T-helper 1 cell treated with Interleukin-12 subunit alpha and Interleukin-12 subunit beta and Interleukin-4 antibody, amounts not matched to agents 30 μg/mL and 1 μg/mL, for 36 hours (primary cell): ENCODE results near the gene ARHGEF19.
"Not testable (repeated sequence)": the region's sequence is repeated elsewhere in the genome, so short reads cannot be mapped to it uniquely, and the experiment has no call there.

ENCODE experiments used
- H3K27ac Mint-ChIP-seq: one replicate; pipeline ENCODE4 v1.8.0; 2021; ENCODE audit warnings: mild to moderate bottlenecking, mixed read lengths
- H3K27me3 Mint-ChIP-seq: one replicate; pipeline ENCODE4 v1.8.0; 2021; ENCODE audit warnings: low read depth, mixed read lengths
- H3K36me3 Mint-ChIP-seq: one replicate; pipeline ENCODE4 v1.8.0; 2021; ENCODE audit warnings: low read depth, mixed read lengths
- H3K4me1 Mint-ChIP-seq: one replicate; pipeline ENCODE4 v1.8.0; 2021; ENCODE audit warnings: low read depth, mixed read lengths
- H3K4me3 Mint-ChIP-seq: one replicate; pipeline ENCODE4 v1.8.0; 2021; ENCODE audit warnings: mild to moderate bottlenecking, moderate library complexity, mixed read lengths
- H3K9me3 Mint-ChIP-seq: one replicate; pipeline ENCODE4 v1.8.0; 2021; ENCODE audit warnings: mixed read lengths

ARHGEF19 gene

DNA sequence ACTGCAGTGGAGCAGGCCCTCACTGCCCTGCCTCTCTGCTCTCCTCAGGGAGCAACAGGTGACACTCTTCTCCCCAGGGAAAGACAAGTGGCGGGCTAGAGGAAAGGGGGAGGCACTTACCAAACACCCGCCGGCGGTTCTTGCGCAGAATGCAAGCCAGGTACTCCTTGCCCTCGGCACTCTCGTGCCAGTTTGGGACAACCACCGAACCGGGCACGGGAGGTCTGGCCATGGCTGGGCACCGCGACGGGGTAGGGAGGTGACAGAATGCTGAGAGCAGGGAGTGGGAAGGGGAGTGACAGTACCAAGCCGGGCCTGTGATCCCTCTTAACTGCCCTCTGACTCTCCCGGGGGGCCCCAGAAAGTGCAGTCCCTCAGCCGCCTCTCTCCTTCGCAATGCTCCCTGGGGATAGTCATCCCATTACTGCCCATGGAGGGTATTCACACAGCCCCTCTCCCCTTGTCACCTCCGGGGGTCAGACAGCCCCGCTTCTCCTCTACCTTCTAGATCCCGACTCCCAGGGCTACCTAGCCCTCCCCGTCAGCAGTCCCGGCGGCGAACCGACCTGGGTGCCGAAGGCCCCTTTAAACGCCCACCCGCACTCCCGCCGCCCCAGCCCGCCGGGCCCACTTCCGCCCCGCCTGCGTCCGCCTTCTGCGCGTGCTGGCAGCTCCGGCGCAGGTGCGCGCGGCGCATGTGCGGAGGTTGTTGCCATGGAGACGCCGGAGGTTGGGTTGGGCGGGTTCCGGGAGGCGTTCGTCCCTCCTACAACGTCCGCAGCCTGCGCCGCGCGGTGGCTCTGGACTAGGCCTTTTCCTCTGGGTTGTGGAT lies 24.3 kb upstream of the ARHGEF19 start, which contains the start of gene CPLANE2:
TSS of gene CPLANE2 (minus strand) at position 673 of the 832 bp plus-strand sequence. CDS start at position 232, 441 bp downstream.
- H3K36me3 Mint-ChIP-seq: peaks cover 1% of the 10 kb centered on the region
- no peaks in the 10 kb centered on the region for H3K27me3 Mint-ChIP-seq
- no peaks in the 10 kb centered on the region for H3K9me3 Mint-ChIP-seq
- H3K27ac Mint-ChIP-seq: peak within 1 kb of the TSS; percentile 90
- peaks cover 29% of the 10 kb centered on the region for H3K4me1 Mint-ChIP-seq
- H3K4me3 Mint-ChIP-seq: peak within 1 kb of the TSS; percentile 87

GRCh38 chr1:16235944-16236510 lies 23.6 kb upstream of the ARHGEF19 start:
- no peaks in the 10 kb centered on the region for H3K9me3 Mint-ChIP-seq
- peak overlapping the region; percentile 90 for H3K27ac Mint-ChIP-seq
- no peaks in the 10 kb centered on the region for H3K27me3 Mint-ChIP-seq
- H3K36me3 Mint-ChIP-seq: peaks cover 1% of the 10 kb centered on the region
- H3K4me3 Mint-ChIP-seq: peak overlapping the region; percentile 87
- H3K4me1 Mint-ChIP-seq: peaks cover 29% of the 10 kb centered on the region

DNA sequence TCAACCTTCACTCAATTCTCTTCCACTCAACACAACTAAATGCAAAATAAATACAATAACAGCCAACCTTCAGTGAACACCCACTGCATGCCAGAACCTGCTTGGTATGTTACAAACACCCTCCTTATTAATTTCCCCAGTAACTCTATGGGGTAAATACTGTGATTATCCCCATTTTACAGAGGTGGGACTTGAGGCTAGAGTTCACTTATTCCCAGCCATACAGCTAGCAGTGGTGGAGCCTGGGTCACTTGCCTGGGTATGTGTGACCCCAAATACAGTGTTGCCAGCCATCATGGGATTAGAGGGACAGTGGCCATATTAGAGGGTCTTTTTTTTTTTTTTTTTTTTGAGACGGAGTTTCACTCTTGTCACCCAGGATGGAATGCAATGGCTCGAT lies 22.9 kb upstream of the ARHGEF19 start:
- Mint-ChIP-seq H3K9me3 (no peaks in the 10 kb centered on the region), H3K27me3 (no peaks in the 10 kb centered on the region), H3K4me3 (no peak overlapping the region), H3K27ac (no peak overlapping the region), H3K4me1 (peaks cover 29% of the 10 kb centered on the region), H3K36me3 (peaks cover 1% of the 10 kb centered on the region)

DNA sequence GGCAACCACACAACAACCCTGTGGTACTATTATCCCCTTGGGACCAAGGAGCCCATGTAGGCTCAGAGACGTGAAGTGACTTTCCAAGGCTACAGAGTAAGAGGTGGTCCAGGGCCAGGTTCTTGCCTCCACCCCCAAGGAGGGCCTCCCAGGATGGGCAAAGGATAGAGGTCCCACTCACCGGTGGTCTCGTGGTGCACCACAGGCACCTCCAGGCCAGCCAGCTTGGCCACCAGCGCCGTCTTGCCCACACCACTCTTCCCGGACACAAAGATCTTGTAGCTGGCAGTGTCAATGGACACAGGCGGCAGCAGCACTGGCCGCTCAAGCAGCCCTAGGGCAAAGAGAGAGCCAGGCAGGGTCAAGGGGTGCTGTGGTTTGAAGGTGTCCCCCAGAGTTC lies 21.0 kb upstream of the ARHGEF19 start:
- Mint-ChIP-seq H3K4me1 (peaks cover 22% of the 10 kb centered on the region), H3K27me3 (peaks cover 13% of the 10 kb centered on the region), H3K4me3 (no peak overlapping the region), H3K27ac (no peak overlapping the region), H3K9me3 (no peaks in the 10 kb centered on the region), H3K36me3 (peaks cover 1% of the 10 kb centered on the region)

DNA sequence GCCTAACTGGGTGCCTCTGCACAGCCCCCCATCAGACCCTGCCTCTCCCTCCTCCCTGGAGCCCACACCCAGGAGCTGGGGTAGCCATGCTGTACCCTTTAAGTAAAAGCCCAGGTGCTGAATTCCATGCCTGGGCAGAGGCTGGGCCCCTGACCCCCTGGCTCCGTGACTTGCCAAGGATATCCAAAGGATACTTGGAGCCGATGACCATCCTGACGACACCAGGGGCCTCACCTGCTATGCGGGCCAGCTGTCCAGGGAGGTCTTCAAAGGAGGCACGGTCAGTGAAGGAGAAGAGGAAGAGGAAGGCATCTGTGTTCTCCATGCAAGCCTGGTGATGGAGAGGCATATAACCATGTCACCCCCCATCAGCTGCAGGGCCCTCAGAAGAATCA lies 19.9 kb upstream of the ARHGEF19 start:
- no peaks in the 10 kb centered on the region for H3K9me3 Mint-ChIP-seq
- no peak overlapping the region for H3K4me3 Mint-ChIP-seq
- peaks cover 13% of the 10 kb centered on the region for H3K4me1 Mint-ChIP-seq
- H3K27me3 Mint-ChIP-seq: peaks cover 24% of the 10 kb centered on the region
- no peak overlapping the region for H3K27ac Mint-ChIP-seq
- H3K36me3 Mint-ChIP-seq: peaks cover 1% of the 10 kb centered on the region

DNA sequence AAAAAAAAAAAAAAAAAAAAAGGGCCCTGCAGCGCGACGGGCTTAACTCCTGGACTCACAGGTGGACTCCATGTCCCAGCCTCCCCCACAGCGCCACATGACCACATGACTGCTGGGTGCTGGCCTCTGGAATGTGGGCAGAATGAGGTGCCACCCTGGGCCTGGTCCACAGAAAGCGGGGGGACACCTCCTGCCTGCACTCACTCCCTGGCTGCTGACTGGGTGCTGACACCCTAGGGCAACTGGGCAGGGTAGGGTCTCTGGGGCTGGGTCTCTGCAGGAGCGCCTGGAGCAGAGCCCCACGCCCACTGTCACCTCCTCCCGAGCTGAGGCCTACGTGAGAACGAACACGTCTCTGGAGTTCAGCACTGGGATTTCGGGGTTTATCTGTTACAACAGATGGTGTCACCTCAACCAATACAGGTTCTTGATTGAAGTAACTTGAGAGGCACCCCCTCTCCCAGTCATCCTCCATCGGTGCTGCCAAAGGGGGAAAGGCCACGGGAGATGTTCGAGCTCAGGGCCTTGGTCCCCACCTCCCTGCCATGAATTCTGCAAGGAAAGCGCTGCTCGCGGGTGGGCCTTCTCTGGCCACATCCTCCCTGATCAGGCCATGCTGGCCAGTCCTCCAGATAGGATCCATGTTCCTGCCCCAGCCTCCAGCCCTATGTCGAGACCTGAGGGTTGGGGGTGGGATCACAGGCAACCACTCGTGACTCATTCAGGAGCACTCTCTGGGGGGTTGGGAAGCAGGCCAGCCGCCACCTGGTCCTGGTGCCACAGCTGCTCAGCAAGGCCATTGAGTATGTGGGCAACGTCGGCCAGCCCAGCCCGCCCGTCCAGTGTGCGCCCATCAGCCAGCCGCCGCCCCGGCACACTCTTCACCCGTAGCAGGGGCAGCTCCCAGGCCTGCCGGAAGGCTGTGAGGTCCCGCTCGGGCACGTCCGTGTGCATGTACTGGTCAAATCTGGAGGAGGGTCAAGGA lies 19.2 kb upstream of the ARHGEF19 start:
- H3K27ac Mint-ChIP-seq: no peak overlapping the region
- peaks cover 10% of the 10 kb centered on the region for H3K4me1 Mint-ChIP-seq
- H3K4me3 Mint-ChIP-seq: no peak overlapping the region
- no peaks in the 10 kb centered on the region for H3K9me3 Mint-ChIP-seq
- peaks cover 1% of the 10 kb centered on the region for H3K36me3 Mint-ChIP-seq
- peaks cover 27% of the 10 kb centered on the region for H3K27me3 Mint-ChIP-seq

DNA sequence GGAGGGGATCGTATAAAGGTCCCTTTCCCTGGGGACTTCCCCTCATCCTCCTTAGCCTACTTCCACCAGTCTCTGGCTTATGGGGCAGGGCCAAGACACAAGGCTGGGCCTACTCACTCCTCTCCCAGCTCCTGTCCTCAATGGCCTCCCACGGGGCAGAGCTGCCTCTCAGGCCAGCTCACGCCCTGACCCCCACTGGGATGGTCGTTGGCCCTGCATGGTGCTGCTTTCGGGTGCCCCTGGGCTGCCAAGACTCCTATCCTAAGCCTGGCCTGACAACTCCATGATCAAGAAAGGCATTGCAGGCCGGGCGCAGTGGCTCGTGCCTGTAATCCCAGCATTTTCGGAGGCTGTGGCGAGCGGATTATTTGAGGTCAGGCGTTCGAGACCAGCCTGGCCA lies 18.3 kb upstream of the ARHGEF19 start:
- Mint-ChIP-seq H3K36me3 (peaks cover 3% of the 10 kb centered on the region), H3K27me3 (peaks cover 35% of the 10 kb centered on the region), H3K4me1 (peaks cover 3% of the 10 kb centered on the region), H3K9me3 (no peaks in the 10 kb centered on the region), H3K4me3 (no peak overlapping the region), H3K27ac (no peak overlapping the region)

DNA sequence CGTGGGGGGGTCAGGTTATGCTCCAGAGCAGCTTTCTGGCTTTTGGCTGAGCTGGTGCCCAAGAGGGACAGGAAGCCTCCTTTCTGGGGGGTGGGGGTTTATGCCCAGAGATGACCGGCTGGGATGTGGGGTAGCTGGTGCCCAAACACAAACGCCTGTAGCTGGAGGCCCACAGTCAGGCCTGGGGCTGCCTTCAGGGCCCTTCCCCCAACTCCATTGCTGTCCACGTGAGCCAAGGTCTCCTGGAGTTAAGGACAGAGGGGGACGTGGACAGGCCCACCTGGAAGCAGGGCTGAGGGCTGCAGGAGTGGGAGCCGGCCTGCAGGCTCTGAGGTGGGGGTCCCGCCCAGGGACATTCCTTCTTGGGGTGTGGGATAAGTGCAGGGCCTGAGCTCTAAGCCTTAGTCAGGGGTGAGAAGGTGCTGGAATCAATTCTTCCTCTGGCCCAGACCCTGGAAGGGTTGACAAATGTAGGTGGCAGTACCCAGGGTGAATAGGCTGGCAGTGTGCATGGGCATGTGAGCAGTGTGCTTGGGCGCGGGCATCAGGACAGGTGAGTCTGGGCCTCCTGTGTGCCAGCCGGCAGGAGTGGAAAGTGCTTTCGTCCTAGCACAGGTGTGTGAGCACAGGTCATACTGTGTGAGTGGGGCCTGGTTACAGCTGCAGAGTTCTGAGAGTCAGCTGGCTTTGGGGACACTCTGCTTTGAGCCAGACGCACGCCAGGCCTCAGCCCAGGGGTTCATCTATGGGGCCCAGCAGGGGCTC lies 17.7 kb upstream of the ARHGEF19 start:
- Mint-ChIP-seq H3K36me3 (peaks cover 1% of the 10 kb centered on the region), H3K9me3 (no peaks in the 10 kb centered on the region), H3K27ac (no peak overlapping the region), H3K4me3 (no peak overlapping the region), H3K4me1 (peaks cover under 1% of the 10 kb centered on the region), H3K27me3 (peaks cover 39% of the 10 kb centered on the region)

GRCh38 chr1:16226490-16227179 lies 14.2 kb upstream of the ARHGEF19 start:
- peaks cover 48% of the 10 kb centered on the region for H3K27me3 Mint-ChIP-seq
- H3K4me3 Mint-ChIP-seq: no peak overlapping the region
- no peaks in the 10 kb centered on the region for H3K4me1 Mint-ChIP-seq
- no peaks in the 10 kb centered on the region for H3K9me3 Mint-ChIP-seq
- H3K36me3 Mint-ChIP-seq: peaks cover 4% of the 10 kb centered on the region
- no peak overlapping the region for H3K27ac Mint-ChIP-seq

- peaks cover 53% of the 10 kb centered on the region for H3K27me3 Mint-ChIP-seq
- H3K4me1 Mint-ChIP-seq: no peaks in the 10 kb centered on the region
- H3K36me3 Mint-ChIP-seq: peaks cover 4% of the 10 kb centered on the region
- H3K4me3 Mint-ChIP-seq: no peak overlapping the region
- H3K9me3 Mint-ChIP-seq: no peaks in the 10 kb centered on the region
- no peak overlapping the region for H3K27ac Mint-ChIP-seq
Observed at GRCh38 chr1:16226129-16226489, 13.7 kb upstream of the ARHGEF19 start.

- H3K27ac Mint-ChIP-seq: no peak overlapping the region
- no peak overlapping the region for H3K4me3 Mint-ChIP-seq
- peaks cover 8% of the 10 kb centered on the region for H3K4me1 Mint-ChIP-seq
- H3K27me3 Mint-ChIP-seq: peaks cover 52% of the 10 kb centered on the region
- H3K36me3 Mint-ChIP-seq: peaks cover 4% of the 10 kb centered on the region
- no peaks in the 10 kb centered on the region for H3K9me3 Mint-ChIP-seq
Observed at GRCh38 chr1:16224472-16224871, 12.0 kb upstream of the ARHGEF19 start.

DNA sequence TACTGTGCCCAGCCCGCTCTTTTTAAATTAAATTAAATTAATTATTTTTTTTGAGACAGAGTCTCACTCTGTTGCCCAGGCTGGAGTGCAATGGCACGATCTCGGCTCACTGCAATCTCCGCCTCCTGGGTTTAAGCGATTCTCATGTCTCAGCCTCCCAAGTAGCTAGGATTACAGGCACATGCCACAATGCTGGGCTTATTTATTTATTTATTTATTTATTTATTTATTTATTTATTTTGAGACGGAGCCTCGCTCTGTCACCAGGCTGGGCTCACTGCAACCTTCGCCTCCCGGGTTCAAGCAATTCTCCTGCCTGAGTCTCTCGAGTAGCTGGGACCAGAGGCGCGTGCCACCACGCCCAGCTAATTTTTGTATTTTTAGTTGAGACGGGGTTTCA lies 10.3 kb upstream of the ARHGEF19 start:
- H3K4me3 Mint-ChIP-seq, H3K9me3 Mint-ChIP-seq, H3K27ac Mint-ChIP-seq, H3K36me3 Mint-ChIP-seq: not testable (repeated sequence)
- H3K4me1 Mint-ChIP-seq: peaks cover 11% of the 10 kb centered on the region
- peaks cover 35% of the 10 kb centered on the region for H3K27me3 Mint-ChIP-seq

DNA sequence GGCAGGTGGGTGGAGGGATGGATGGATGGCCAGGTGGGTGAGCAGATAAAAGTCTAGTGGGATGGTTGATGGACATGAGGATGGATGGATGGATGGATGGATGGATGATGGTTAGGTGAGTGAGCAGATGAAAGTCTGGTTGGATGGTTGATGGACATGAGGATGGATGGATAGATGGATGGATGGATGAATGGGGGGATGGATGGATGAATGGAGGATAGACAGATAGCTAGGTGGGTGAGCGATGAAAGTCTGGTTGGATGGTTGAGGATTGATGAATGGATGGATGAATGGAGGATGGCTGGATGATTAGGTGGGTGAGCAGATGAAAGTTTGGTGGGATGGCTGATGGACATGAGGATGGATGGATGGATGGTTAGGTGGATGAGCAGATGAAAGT lies 9.0 kb upstream of the ARHGEF19 start:
- Mint-ChIP-seq H3K4me3 (no peak overlapping the region), H3K36me3 (peaks cover 4% of the 10 kb centered on the region), H3K9me3 (no peaks in the 10 kb centered on the region), H3K27me3 (peaks cover 27% of the 10 kb centered on the region), H3K27ac (no peak overlapping the region), H3K4me1 (peaks cover 21% of the 10 kb centered on the region)
